Effector memory CD4-positive, alpha-beta T cell (primary cell): ENCODE results near the gene SASS6.

Source experiments
- DNase-seq, 3 donors: peaks; one replicate each; pipeline ENCODE4 v3.0.0-alpha.2; 2020
- H3K27ac ChIP-seq: 2 replicates; pipeline ENCODE4 v1.7.0; 2013; ENCODE audit warnings: mild to moderate bottlenecking, low read length, moderate library complexity; ENCODE audit not compliant: insufficient read depth, poor library complexity, severe bottlenecking
- H3K27me3 ChIP-seq: replicated peaks from 2 replicates; pipeline ENCODE4 v1.7.0; 2013; ENCODE audit warnings: mild to moderate bottlenecking, low read length; ENCODE audit not compliant: insufficient read depth, control insufficient read depth, poor library complexity, severe bottlenecking
- H3K36me3 ChIP-seq: 2 replicates; pipeline ENCODE4 v1.7.0; 2013; ENCODE audit warnings: mild to moderate bottlenecking, low read length, moderate library complexity; ENCODE audit not compliant: control insufficient read depth, insufficient read depth
- H3K4me1 ChIP-seq: 2 replicates; pipeline ENCODE4 v1.7.0; 2013; ENCODE audit warnings: low read length, mild to moderate bottlenecking; ENCODE audit not compliant: control insufficient read depth, insufficient read depth, poor library complexity, severe bottlenecking
- H3K4me3 ChIP-seq: 2 replicates; pipeline ENCODE4 v1.7.0; 2013; ENCODE audit warnings: low read length, low read depth, mild to moderate bottlenecking; ENCODE audit not compliant: insufficient read depth, poor library complexity, severe bottlenecking
- H3K9me3 ChIP-seq: 2 replicates; pipeline ENCODE4 v1.7.0; 2013; ENCODE audit warnings: mild to moderate bottlenecking, low read length, moderate library complexity; ENCODE audit not compliant: control insufficient read depth
- total RNA-seq, 3 donors: gene quantifications; one replicate each; lab custom pipeline; 2026; lab: John Stamatoyannopoulos, UW

Gene SASS6, protein sequence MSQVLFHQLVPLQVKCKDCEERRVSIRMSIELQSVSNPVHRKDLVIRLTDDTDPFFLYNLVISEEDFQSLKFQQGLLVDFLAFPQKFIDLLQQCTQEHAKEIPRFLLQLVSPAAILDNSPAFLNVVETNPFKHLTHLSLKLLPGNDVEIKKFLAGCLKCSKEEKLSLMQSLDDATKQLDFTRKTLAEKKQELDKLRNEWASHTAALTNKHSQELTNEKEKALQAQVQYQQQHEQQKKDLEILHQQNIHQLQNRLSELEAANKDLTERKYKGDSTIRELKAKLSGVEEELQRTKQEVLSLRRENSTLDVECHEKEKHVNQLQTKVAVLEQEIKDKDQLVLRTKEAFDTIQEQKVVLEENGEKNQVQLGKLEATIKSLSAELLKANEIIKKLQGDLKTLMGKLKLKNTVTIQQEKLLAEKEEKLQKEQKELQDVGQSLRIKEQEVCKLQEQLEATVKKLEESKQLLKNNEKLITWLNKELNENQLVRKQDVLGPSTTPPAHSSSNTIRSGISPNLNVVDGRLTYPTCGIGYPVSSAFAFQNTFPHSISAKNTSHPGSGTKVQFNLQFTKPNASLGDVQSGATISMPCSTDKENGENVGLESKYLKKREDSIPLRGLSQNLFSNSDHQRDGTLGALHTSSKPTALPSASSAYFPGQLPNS
- total RNA-seq: 4.9 to 7.2 (median 6.9) reads per million in 3 donors

DNA sequence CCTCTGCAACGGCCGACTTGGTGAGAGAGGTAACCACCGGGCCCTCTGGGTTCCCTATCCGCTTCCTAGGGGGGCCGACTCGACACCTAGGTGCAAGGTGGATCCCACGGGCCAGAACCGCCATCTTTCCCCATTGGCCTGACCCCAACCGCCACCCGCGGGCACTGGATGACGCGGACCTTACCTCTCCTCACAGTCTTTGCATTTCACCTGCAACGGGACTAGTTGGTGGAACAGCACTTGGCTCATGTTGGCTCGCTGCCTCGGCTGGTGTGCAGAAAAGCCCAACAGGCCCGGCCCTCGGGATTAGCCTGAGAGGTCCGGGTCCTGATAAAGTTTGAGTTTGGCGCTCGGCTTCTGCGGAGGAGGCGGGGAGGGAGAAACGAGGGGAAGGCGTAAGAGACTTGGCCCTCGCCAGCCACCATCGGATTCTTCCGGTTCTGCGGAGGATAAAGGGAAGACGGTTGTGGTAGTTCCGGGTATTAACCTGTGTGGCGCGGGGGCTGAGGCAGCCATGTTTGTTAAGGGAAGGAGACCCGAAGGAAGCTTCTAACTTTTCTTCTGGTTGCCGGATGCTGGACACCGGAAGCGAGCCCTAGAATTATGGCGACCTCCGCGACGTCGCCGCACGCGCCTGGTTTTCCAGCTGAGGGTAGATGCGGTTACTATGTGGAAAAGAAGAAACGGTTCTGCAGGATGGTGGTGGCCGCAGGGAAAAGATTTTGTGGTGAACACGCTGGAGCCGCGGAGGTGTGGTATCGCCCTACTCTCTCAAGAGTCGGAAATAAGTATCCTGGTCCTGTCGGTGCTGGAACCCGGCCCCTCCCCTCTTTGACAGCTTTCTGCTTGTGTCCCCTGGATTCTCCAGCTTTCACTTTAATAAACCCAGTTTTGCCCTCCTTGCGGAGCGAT is at the start of gene SASS6, which contains the start of gene TRMT13:
Gene SASS6, minus strand, starts transcription at position 365 of the 912 bp plus-strand sequence. Its CDS starts 116 bp downstream, at position 249.
Gene TRMT13, plus strand, starts transcription at position 598 of the 912 bp plus-strand sequence. Its CDS starts 6 bp downstream, at position 604.
- peaks cover 14% of the 10 kb centered on the region for H3K36me3 ChIP-seq
- H3K4me3 ChIP-seq: peak within 1 kb of the TSS; percentile 79
- H3K4me1 ChIP-seq: peaks cover 6% of the 10 kb centered on the region
- peak within 1 kb of the TSS; percentile 66 for H3K27ac ChIP-seq
- H3K27me3 ChIP-seq: no peaks in the 10 kb centered on the region
- DNase-seq: peak; percentile 89 to 93 (median 92)
- no peaks in the 10 kb centered on the region for H3K9me3 ChIP-seq

DNA sequence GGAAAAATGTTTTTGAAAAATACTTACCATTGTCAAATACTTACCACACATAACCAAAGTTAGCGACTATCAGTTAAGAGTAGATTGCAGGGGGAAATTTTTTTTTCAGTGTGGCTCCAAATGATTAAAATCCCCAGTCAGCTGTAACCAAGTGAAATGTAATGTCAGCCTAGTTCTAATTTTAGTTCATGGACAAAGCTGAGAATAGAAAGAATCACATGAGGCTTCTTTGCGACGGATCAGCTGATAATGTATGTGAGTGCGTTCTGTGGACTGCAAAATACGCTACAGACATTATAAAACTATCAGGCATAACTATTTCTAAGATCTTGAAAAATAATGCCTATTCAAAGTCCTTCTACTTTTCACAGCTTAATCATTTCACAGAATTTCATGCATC is 45.4 kb upstream of the SASS6 start, which contains the start of gene LRRC39:
Gene LRRC39, minus strand, starts transcription at position 166 of the 400 bp plus-strand sequence. CDS start 9,740 bp downstream, outside the sequence.
- H3K4me3 ChIP-seq: no peak within 1 kb of the TSS
- H3K4me1 ChIP-seq: no peaks in the 10 kb centered on the region
- H3K36me3 ChIP-seq: no peaks in the 10 kb centered on the region
- no peak for DNase-seq
- H3K27ac ChIP-seq: no peak within 1 kb of the TSS
- H3K27me3 ChIP-seq: no peaks in the 10 kb centered on the region
- no peaks in the 10 kb centered on the region for H3K9me3 ChIP-seq

DNA sequence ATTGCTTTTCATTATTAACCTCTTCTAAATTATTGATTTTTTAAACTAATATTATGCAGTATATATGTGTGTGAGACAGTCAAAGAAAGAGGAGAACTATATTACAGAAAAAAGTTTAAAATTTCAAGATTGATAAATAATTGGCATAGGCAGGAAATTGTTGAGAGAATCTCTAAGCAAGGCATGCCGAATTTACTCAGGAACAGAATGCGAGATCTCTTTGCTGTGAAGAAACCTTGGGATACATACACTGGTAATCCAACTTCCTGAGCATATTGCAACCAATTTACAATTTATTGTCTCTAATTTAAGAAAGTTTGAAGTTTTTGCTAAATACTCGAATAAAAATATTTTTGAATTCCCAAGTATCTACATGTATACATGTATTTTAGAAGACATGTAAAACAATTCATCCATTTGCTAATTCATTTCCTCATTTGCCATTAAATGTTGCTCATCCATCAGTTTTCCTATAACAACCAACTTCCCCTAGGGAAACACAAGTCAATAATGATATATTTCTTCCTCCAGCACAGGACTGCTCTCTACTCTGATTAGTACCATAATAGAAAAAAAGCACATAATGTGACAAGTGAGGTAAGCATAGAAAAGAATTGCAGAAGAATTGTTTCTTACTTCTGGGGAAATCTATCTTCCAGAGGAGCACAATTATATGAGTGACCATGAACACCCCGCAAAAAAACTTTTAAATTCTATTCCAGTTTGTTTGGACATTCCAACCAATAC is 44.7 kb upstream of the SASS6 start:
- no peaks in the 10 kb centered on the region for H3K4me1 ChIP-seq
- H3K36me3 ChIP-seq: no peaks in the 10 kb centered on the region
- no peaks in the 10 kb centered on the region for H3K27me3 ChIP-seq
- no peak overlapping the region for H3K4me3 ChIP-seq
- H3K9me3 ChIP-seq: no peaks in the 10 kb centered on the region
- no peak for DNase-seq
- H3K27ac ChIP-seq: no peak overlapping the region

DNA sequence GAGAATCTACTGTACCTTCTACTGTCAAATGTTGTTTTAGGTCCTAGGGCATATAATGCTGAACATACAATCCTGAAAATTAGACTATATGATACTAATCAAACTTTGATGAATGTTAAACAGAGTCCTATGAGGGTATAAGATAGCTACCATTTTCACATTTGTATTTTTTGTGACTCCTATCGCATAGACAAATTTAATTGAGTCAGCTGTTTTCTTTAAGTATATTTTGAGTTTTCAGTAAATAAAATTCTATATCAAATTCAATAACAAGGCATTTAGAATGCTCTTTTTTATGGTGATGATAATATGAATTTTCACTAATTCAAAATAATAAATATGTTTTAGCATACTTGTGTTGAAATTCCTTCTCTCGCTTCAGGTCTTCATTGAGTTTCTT is 35.3 kb upstream of the SASS6 start:
- H3K36me3 ChIP-seq: no peaks in the 10 kb centered on the region
- DNase-seq: no peak
- H3K4me1 ChIP-seq: no peaks in the 10 kb centered on the region
- no peaks in the 10 kb centered on the region for H3K9me3 ChIP-seq
- no peaks in the 10 kb centered on the region for H3K27me3 ChIP-seq
- no peak overlapping the region for H3K4me3 ChIP-seq
- no peak overlapping the region for H3K27ac ChIP-seq

DNA sequence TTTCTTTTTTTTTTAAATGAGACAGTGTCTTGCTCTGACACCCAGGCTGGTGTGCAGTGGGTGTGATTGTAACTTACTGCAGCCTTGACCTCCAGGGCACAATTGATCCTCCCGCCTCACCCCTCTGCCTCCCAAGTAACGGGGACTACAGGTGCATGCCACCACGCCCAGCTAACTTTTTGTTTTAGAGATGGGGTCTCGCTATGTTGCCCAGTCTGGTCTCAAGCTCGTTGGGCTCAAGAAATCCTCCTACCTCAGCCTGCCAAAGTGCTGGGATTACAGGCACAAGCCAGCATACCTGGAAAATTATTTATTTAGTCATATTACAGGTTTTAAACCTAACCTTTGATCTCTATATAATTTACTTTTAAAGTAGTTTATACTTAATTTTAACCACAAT is 32.0 kb upstream of the SASS6 start:
- Histone ChIP-seq H3K9me3 (no peaks in the 10 kb centered on the region), H3K4me1 (no peaks in the 10 kb centered on the region), H3K36me3 (no peaks in the 10 kb centered on the region), H3K4me3 (no peak overlapping the region), H3K27me3 (no peaks in the 10 kb centered on the region), H3K27ac (no peak overlapping the region)
- DNase-seq: no peak

DNA sequence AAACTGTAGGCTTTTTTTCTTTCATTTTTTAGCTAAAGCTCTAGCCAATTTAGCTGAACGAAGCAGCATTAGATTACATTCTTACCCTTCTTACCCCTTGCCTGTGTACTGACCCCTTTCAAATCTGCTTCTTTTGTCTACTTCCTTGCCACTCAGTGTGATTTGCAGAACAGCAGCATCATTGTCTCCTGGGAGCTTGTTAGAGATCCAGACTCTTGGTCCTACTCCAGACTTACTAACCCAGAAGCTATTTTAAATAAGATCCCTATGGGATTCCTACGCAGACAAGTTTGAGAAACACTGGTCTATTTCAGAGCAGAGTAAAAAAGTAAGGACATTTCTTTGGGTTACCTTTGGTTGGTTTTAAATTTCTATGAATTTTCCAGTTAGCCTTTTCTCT is 31.5 kb upstream of the SASS6 start:
- no peaks in the 10 kb centered on the region for H3K9me3 ChIP-seq
- no peaks in the 10 kb centered on the region for H3K4me1 ChIP-seq
- H3K4me3 ChIP-seq: no peak overlapping the region
- H3K27me3 ChIP-seq: no peaks in the 10 kb centered on the region
- no peak overlapping the region for H3K27ac ChIP-seq
- H3K36me3 ChIP-seq: no peaks in the 10 kb centered on the region
- no peak for DNase-seq

DNA sequence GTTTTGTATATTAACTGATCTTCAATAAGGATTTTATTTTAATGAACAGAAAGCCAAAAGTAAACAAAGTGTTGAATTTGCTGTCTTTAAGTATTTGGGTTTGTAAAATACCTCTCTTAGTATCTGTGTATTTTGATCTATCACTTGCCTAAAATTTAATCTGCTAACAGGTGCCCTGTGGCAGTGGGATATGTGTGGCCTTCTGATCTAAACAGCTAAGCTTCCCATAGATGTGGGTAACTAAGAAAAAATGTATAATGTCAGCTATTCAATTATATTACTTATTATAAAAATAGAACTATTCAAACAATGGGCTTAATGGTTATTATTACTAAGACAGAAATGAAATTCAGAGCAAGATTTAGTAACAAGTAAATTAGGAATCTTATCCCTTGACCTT is 30.2 kb upstream of the SASS6 start:
- no peaks in the 10 kb centered on the region for H3K9me3 ChIP-seq
- H3K4me1 ChIP-seq: no peaks in the 10 kb centered on the region
- H3K36me3 ChIP-seq: no peaks in the 10 kb centered on the region
- H3K27me3 ChIP-seq: no peaks in the 10 kb centered on the region
- H3K4me3 ChIP-seq: no peak overlapping the region
- no peak overlapping the region for H3K27ac ChIP-seq
- DNase-seq: no peak

DNA sequence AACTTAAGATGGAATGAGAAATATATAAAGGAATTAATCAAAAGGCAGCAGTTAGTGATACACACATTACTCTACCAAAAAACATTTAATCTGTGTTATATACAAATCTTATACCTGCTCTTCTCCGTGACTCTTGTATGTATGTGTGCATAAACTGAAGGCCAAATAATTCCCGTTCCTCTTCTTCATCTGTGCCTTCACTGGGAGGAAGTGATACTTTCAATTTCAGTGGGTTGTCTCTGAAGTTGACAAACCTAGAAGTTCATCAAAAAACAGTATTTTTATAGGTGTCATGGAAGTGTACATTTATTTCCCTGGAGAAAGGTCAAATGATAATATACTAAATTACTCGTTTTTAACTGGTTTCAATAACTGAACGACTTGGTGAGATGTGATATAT is 19.5 kb upstream of the SASS6 start:
- H3K4me3 ChIP-seq: no peak overlapping the region
- H3K4me1 ChIP-seq: no peaks in the 10 kb centered on the region
- peaks cover 8% of the 10 kb centered on the region for H3K36me3 ChIP-seq
- H3K27ac ChIP-seq: no peak overlapping the region
- no peak for DNase-seq
- H3K27me3 ChIP-seq: no peaks in the 10 kb centered on the region
- H3K9me3 ChIP-seq: no peaks in the 10 kb centered on the region

DNA sequence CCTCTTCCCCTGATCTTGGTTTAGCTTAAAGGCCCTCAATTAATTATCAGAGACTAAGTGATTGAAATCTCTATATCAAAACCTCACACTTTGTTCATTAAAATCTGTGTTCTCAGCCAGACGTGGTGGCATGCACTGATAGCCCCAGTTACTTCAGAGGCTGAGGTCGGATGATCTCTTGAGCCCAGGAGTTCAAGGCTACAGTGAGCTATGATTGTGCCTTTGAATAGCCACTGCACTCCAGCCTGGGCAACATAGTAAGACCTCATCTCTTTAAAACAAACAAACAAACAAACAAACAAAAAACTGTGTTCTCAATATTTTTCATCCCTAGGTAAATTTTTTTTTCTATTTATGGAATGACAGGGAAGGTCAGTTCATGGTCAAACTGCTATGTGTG is 18.9 kb upstream of the SASS6 start:
- H3K36me3 ChIP-seq: peaks cover 8% of the 10 kb centered on the region
- H3K4me1 ChIP-seq: no peaks in the 10 kb centered on the region
- H3K27ac ChIP-seq: no peak overlapping the region
- H3K4me3 ChIP-seq: no peak overlapping the region
- H3K9me3 ChIP-seq: no peaks in the 10 kb centered on the region
- H3K27me3 ChIP-seq: no peaks in the 10 kb centered on the region
- DNase-seq: no peak
